Loucy (cell line): Measurements from ENCODE around the gene WASL.
"Not testable (repeated sequence)": the region's sequence is repeated elsewhere in the genome, so short reads cannot be mapped to it uniquely, and the experiment has no call there.

Experiments used
- H2AFZ ChIP-seq: fragments of 200-600 bp; sonication (generic); 2 replicates; pipeline ENCODE4 v1.6.0; 2016; ENCODE audit warnings: antibody characterized with exemption, mild to moderate bottlenecking, low read length, moderate library complexity
- H3F3A ChIP-seq: fragments of 200-600 bp; 2 replicates; pipeline ENCODE4 v1.6.0; 2016; ENCODE audit warnings: antibody characterized with exemption, low read depth, mild to moderate bottlenecking
- H3K27me3 ChIP-seq: fragments of 200-600 bp; sonication (generic); 2 replicates; pipeline ENCODE4 v1.6.1; 2014; ENCODE audit warnings: low read length, mild to moderate bottlenecking; ENCODE audit not compliant: insufficient read depth, poor library complexity, severe bottlenecking
- H3K36me3 ChIP-seq: fragments of 200-600 bp; sonication (generic); 2 replicates; pipeline ENCODE4 v1.6.1; 2016; ENCODE audit warnings: low read length; ENCODE audit not compliant: insufficient read depth
- H3K4me1 ChIP-seq: fragments of 200-600 bp; sonication (generic); 2 replicates; pipeline ENCODE4 v1.5.1; 2014; ENCODE audit warnings: low read length, mild to moderate bottlenecking; ENCODE audit not compliant: insufficient read depth, poor library complexity, severe bottlenecking
- H3K4me2 ChIP-seq: fragments of 200-600 bp; sonication (generic); 2 replicates; pipeline ENCODE4 v1.6.0; 2014; ENCODE audit warnings: antibody characterized with exemption, low read length, low read depth, mild to moderate bottlenecking; ENCODE audit not compliant: poor library complexity, severe bottlenecking
- H3K4me3 ChIP-seq: fragments of 200-600 bp; sonication (generic); 2 replicates; pipeline ENCODE4 v1.5.1; 2014; ENCODE audit warnings: low read length, mild to moderate bottlenecking, mixed read lengths; ENCODE audit not compliant: poor library complexity, severe bottlenecking
- H3K79me2 ChIP-seq: fragments of 200-600 bp; sonication (generic); 2 replicates; pipeline ENCODE4 v1.6.1; 2014; ENCODE audit warnings: low read length; ENCODE audit not compliant: insufficient read depth
- H3K9ac ChIP-seq: fragments of 200-600 bp; sonication (generic); 2 replicates; pipeline ENCODE4 v1.6.0; 2014; ENCODE audit warnings: mild to moderate bottlenecking, low read depth, low read length, moderate library complexity; ENCODE audit not compliant: poor library complexity, severe bottlenecking
- H3K9me2 ChIP-seq: fragments of 200-600 bp; sonication (generic); replicated peaks from 2 replicates; pipeline ENCODE4 v1.6.1; 2016; ENCODE audit warnings: low read depth, low read length, mixed read lengths
- H3K9me3 ChIP-seq: fragments of 200-600 bp; sonication (generic); 2 replicates; pipeline ENCODE4 v1.6.1; 2014; ENCODE audit warnings: mild to moderate bottlenecking, antibody characterized with exemption, low read length, low read depth; ENCODE audit not compliant: insufficient read depth
- H4K20me1 ChIP-seq: fragments of 200-600 bp; sonication (generic); 2 replicates; pipeline ENCODE4 v1.6.0; 2014; ENCODE audit warnings: antibody characterized with exemption, low read length, mild to moderate bottlenecking; ENCODE audit not compliant: insufficient read depth, poor library complexity, severe bottlenecking
- EZH2phosphoT487 ChIP-seq: fragments of 200-600 bp; IDR thresholded peaks from 2 replicates; pipeline ENCODE4 v1.6.1; 2018; ENCODE audit warnings: antibody characterized with exemption, mild to moderate bottlenecking, moderate library complexity, borderline replicate concordance
- TF ChIP-seq, protein P1 (sequence below): fragments of 200-600 bp; sonication (generic); conservative IDR thresholded peaks from 2 replicates; pipeline ENCODE4 v1.5.1; 2014; ENCODE audit warnings: mild to moderate bottlenecking, antibody characterized with exemption, low read length

The WASL gene

GRCh38 chr7:123741940-123742339 lies 6.9 kb downstream of the WASL start:
- no peak for TF ChIP-seq EZH2phosphoT487
- TF ChIP-seq, protein P1, sequence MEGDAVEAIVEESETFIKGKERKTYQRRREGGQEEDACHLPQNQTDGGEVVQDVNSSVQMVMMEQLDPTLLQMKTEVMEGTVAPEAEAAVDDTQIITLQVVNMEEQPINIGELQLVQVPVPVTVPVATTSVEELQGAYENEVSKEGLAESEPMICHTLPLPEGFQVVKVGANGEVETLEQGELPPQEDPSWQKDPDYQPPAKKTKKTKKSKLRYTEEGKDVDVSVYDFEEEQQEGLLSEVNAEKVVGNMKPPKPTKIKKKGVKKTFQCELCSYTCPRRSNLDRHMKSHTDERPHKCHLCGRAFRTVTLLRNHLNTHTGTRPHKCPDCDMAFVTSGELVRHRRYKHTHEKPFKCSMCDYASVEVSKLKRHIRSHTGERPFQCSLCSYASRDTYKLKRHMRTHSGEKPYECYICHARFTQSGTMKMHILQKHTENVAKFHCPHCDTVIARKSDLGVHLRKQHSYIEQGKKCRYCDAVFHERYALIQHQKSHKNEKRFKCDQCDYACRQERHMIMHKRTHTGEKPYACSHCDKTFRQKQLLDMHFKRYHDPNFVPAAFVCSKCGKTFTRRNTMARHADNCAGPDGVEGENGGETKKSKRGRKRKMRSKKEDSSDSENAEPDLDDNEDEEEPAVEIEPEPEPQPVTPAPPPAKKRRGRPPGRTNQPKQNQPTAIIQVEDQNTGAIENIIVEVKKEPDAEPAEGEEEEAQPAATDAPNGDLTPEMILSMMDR, result no peak
- H3F3A ChIP-seq, result no peaks in the 10 kb centered on the region
- H3K9ac ChIP-seq, result no peak overlapping the region
- no peaks in the 10 kb centered on the region for H3K36me3 ChIP-seq
- peak overlapping the region; percentile 84 for H3K4me2 ChIP-seq
- no peaks in the 10 kb centered on the region for H3K9me2 ChIP-seq
- H4K20me1 ChIP-seq, result peaks cover 80% of the 10 kb centered on the region
- peaks cover 31% of the 10 kb centered on the region for H3K4me1 ChIP-seq
- H3K9me3 ChIP-seq, result no peaks in the 10 kb centered on the region
- H3K4me3 ChIP-seq, result peak overlapping the region; percentile 45
- H3K79me2 ChIP-seq, result peaks cover 91% of the 10 kb centered on the region
- no peaks in the 10 kb centered on the region for H3K27me3 ChIP-seq
- no peak overlapping the region for H2AFZ ChIP-seq

GRCh38 chr7:123738808-123739207 lies 10.0 kb downstream of the WASL start:
- H3K27me3 ChIP-seq, result no peaks in the 10 kb centered on the region
- no peaks in the 10 kb centered on the region for H3K9me2 ChIP-seq
- peaks cover 75% of the 10 kb centered on the region for H4K20me1 ChIP-seq
- TF ChIP-seq, protein P1, result no peak
- TF ChIP-seq EZH2phosphoT487, result no peak
- no peak overlapping the region for H3K4me3 ChIP-seq
- no peak overlapping the region for H3K4me2 ChIP-seq
- H3K79me2 ChIP-seq, result peaks cover 90% of the 10 kb centered on the region
- no peak overlapping the region for H2AFZ ChIP-seq
- H3K4me1 ChIP-seq, result peaks cover 20% of the 10 kb centered on the region
- H3K9ac ChIP-seq, result no peak overlapping the region
- H3K9me3 ChIP-seq, result no peaks in the 10 kb centered on the region
- no peaks in the 10 kb centered on the region for H3K36me3 ChIP-seq
- H3F3A ChIP-seq, result no peaks in the 10 kb centered on the region; the same call in 1 of the 2 replicates

DNA sequence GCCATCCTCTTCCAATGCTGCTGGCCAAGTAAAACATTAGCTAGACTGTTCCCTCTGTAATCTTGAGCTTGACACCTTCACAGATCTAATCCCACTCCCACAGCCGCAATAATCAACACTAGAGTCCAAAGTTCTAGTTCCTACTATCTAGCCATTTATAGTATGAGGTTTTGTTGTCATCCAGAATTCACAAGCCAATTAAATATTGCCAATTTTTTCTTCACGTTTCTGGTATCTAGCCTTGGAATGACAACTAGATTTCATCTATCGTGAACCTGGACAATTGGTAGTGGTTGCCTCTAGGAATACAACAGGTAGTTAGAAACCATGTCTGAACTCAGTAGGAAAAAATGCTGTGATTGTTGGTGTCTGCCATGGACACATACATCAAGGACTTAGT lies 10.4 kb downstream of the WASL start:
- no peak for TF ChIP-seq EZH2phosphoT487
- TF ChIP-seq, protein P1, result no peak
- no peaks in the 10 kb centered on the region; the same call in 1 of the 2 replicates for H3F3A ChIP-seq
- H3K4me1 ChIP-seq, result peaks cover 15% of the 10 kb centered on the region
- H3K27me3 ChIP-seq, result no peaks in the 10 kb centered on the region
- H2AFZ ChIP-seq, result no peak overlapping the region
- no peaks in the 10 kb centered on the region for H3K9me3 ChIP-seq
- H4K20me1 ChIP-seq, result peaks cover 73% of the 10 kb centered on the region
- no peak overlapping the region for H3K4me3 ChIP-seq
- no peaks in the 10 kb centered on the region for H3K36me3 ChIP-seq
- no peak overlapping the region for H3K4me2 ChIP-seq
- no peaks in the 10 kb centered on the region for H3K9me2 ChIP-seq
- peaks cover 90% of the 10 kb centered on the region for H3K79me2 ChIP-seq
- H3K9ac ChIP-seq, result no peak overlapping the region

- not testable (repeated sequence) for H2AFZ ChIP-seq, H3K9me2 ChIP-seq, H3F3A ChIP-seq, H3K4me3 ChIP-seq, H3K9me3 ChIP-seq, H3K27me3 ChIP-seq, H3K36me3 ChIP-seq, H3K9ac ChIP-seq, H3K4me2 ChIP-seq, H3K4me1 ChIP-seq
- H3K79me2 ChIP-seq, result peaks cover 90% of the 10 kb centered on the region
- peaks cover 71% of the 10 kb centered on the region for H4K20me1 ChIP-seq
Observed at GRCh38 chr7:123737168-123737674, 11.6 kb downstream of the WASL start.
